Right lobe of liver (tissue), 4 donors: Measurements from ENCODE around the gene FAM163B.

Experiments used
- POLR2A ChIP-seq: fragments of 450-650 bp; IDR thresholded peaks from one replicate; pipeline ENCODE4 v1.6.1; 2017; ENCODE audit warnings: antibody characterized with exemption, mild to moderate bottlenecking
- TF ChIP-seq, protein P1 (sequence below), 4 donors: fragments of 200-600 bp in 3 of 4; fragments of 450-650 bp in 1 of 4; IDR thresholded peaks; one replicate each; pipeline versions ENCODE4 v1.5.1 to v1.8.0; 2016 to 2022; ENCODE audit warnings: antibody characterized with exemption in 4 of 4, mild to moderate bottlenecking in 2 of 4
- donor health status: DM: no; HTN: no; CAD: no.
- donor health status: DM: no; HTN: no; CAD: no.
- donor health status: DM: no; HTN: yes; CAD: no.

DNA sequence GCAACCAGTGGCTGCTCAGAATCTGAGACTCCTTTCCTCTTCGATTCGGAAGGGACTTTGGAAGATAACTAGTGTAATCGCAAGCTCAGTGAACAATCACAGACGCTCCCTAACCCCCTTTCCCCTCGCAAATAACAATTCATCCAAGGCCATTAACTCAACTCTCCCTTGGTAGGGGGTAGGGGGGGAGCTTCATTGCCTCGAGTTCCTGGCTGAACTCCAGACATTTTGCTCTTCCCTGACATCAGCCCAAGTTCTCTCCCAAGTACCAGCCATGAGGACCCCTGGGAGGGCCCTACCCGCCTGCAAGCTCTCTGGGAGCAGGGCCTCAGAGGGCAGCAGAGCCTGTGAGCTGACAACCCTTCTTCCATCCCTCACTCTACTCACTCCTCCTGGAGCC lies 8.4 kb downstream of the FAM163B start:
- TF ChIP-seq, protein P1, sequence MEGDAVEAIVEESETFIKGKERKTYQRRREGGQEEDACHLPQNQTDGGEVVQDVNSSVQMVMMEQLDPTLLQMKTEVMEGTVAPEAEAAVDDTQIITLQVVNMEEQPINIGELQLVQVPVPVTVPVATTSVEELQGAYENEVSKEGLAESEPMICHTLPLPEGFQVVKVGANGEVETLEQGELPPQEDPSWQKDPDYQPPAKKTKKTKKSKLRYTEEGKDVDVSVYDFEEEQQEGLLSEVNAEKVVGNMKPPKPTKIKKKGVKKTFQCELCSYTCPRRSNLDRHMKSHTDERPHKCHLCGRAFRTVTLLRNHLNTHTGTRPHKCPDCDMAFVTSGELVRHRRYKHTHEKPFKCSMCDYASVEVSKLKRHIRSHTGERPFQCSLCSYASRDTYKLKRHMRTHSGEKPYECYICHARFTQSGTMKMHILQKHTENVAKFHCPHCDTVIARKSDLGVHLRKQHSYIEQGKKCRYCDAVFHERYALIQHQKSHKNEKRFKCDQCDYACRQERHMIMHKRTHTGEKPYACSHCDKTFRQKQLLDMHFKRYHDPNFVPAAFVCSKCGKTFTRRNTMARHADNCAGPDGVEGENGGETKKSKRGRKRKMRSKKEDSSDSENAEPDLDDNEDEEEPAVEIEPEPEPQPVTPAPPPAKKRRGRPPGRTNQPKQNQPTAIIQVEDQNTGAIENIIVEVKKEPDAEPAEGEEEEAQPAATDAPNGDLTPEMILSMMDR (IDR thresholded peaks at IDR 0.05), result no peak
- no peak for TF ChIP-seq POLR2A
